Natural killer cell (primary cell): ENCODE results near the gene ATRX. TPM values are rescaled to one million over a fixed set of nuclear protein-coding genes. Genes with fewer than 3 reads are reported as not detected.
"Not testable (repeated sequence)": the region's sequence is repeated elsewhere in the genome, so short reads cannot be mapped to it uniquely, and the experiment has no call there.

Experiments used
- ATAC-seq, 3 donors: fragments of 150-1000 bp in 2 of 3; fragments of 200-7000 bp in 1 of 3; cut with Tn5 transposase; 1 replicate in 1 of 3; 2 replicates in 2 of 3; pipeline ENCODE4 v1.10.0; 2021; ENCODE audit warnings: mild to moderate bottlenecking in 2 of 3, moderate library complexity in 2 of 3
- DNase-seq, 2 donors: peaks; one replicate each; pipeline versions ENCODE4 v3.0.0 to v3.0.0-alpha.2; 2013 to 2021; ENCODE audit warnings: mixed read lengths in 1 of 2
- H3K27ac ChIP-seq: one replicate; pipeline ENCODE4 v1.5.1; 2013; ENCODE audit warnings: mild to moderate bottlenecking, low read length
- H3K27me3 ChIP-seq: one replicate; pipeline ENCODE4 v1.6.1; 2013; ENCODE audit warnings: low read length; ENCODE audit not compliant: control insufficient read depth, insufficient read depth
- H3K36me3 ChIP-seq: one replicate; pipeline ENCODE4 v1.6.1; 2013; ENCODE audit warnings: low read length; ENCODE audit not compliant: control insufficient read depth, insufficient read depth
- H3K4me1 ChIP-seq: one replicate; pipeline ENCODE4 v1.6.1; 2013; ENCODE audit warnings: low read length; ENCODE audit not compliant: control insufficient read depth, insufficient read depth
- H3K4me3 ChIP-seq: one replicate; pipeline ENCODE4 v1.5.1; 2013; ENCODE audit warnings: low read length
- H3K9me3 ChIP-seq: one replicate; pipeline ENCODE4 v1.6.1; 2013; ENCODE audit warnings: low read length; ENCODE audit not compliant: control insufficient read depth, insufficient read depth
- H3K27ac Mint-ChIP-seq, 2 donors: one replicate each; pipeline ENCODE4 v1.8.0; 2022; ENCODE audit warnings: mild to moderate bottlenecking in 2 of 2, mixed read lengths in 2 of 2, moderate library complexity in 1 of 2
- H3K27me3 Mint-ChIP-seq, 2 donors: one replicate each; pipeline ENCODE4 v1.8.0; 2022; ENCODE audit warnings: low read depth in 2 of 2, mixed read lengths in 2 of 2
- H3K36me3 Mint-ChIP-seq: one replicate; pipeline ENCODE4 v1.8.0; 2022; ENCODE audit warnings: mixed read lengths
- H3K4me1 Mint-ChIP-seq, 2 donors: one replicate each; pipeline ENCODE4 v1.8.0; 2022; ENCODE audit warnings: mixed read lengths in 2 of 2
- H3K4me3 Mint-ChIP-seq: one replicate; pipeline ENCODE4 v1.8.0; 2022; ENCODE audit warnings: mild to moderate bottlenecking, moderate library complexity, mixed read lengths
- H3K9me3 Mint-ChIP-seq, 2 donors: one replicate each; pipeline ENCODE4 v1.8.0; 2022; ENCODE audit warnings: mixed read lengths in 2 of 2
- WGBS: methylation state at CpG from one replicate; pipeline ENCODE4 v1.1.7; 2013; ENCODE audit warnings: missing lambda C conversion rate; ENCODE audit not compliant: insufficient coverage; 5-methylcytosine and 5-hydroxymethylcytosine counted together
- intact Hi-C: fragments of 100-400 bp; cut with micrococcal nuclease; formaldehyde crosslinking; loops from one replicate; pipeline ENCODE4 v1.14.2; 2022
- total RNA-seq, 4 donors: library from RNA; stranded (reverse); fragments of 120-200 nt in 1 of 4; gene quantifications; one replicate each; pipeline versions ENCODE4 v1.2.3 to v1.2.4, GENCODE V29; 2013 to 2022
- TF ChIP-seq, protein P1 (sequence below): fragments of 200-600 bp; IDR thresholded peaks from one replicate; pipeline ENCODE4 v1.8.0; 2022; ENCODE audit warnings: antibody characterized with exemption

Gene ATRX
- total RNA-seq, 3 donors from 2014 or later (not counting 1 experiment from before 2014, with no cell fraction given), result 136 to 162 (median 159) TPM

DNA sequence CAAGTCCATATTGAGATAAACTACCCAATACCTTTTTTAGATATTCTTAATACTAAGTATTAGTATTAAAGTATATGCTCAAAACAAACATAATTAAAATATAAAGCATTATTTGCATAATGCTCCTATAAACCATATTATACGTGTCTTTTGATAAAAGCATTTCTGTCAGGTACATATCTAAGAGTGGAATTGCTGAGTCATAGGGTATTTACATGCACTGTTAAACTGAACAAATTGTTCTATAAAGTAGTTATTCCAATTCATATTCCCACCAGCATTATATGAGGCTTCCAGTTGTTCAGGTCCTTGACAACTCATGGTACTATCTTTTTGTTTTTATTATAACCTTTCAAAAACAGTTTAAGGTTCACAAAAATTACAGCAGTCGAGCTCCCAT, 224.6 kb downstream of the ATRX start:
- 100% methylated on average over 1 of the region's 2 CpGs for WGBS
- no peak for DNase-seq
- no peaks in the 10 kb centered on the region for H3K4me1 ChIP-seq
- no peaks in the 10 kb centered on the region for H3K36me3 Mint-ChIP-seq
- no peak overlapping the region for H3K27ac ChIP-seq
- no peaks in the 10 kb centered on the region for H3K27me3 ChIP-seq
- H3K9me3 ChIP-seq, result no peaks in the 10 kb centered on the region
- peaks cover 0 to 2% of the 10 kb centered on the region in 2 donors for H3K9me3 Mint-ChIP-seq
- TF ChIP-seq, protein P1, sequence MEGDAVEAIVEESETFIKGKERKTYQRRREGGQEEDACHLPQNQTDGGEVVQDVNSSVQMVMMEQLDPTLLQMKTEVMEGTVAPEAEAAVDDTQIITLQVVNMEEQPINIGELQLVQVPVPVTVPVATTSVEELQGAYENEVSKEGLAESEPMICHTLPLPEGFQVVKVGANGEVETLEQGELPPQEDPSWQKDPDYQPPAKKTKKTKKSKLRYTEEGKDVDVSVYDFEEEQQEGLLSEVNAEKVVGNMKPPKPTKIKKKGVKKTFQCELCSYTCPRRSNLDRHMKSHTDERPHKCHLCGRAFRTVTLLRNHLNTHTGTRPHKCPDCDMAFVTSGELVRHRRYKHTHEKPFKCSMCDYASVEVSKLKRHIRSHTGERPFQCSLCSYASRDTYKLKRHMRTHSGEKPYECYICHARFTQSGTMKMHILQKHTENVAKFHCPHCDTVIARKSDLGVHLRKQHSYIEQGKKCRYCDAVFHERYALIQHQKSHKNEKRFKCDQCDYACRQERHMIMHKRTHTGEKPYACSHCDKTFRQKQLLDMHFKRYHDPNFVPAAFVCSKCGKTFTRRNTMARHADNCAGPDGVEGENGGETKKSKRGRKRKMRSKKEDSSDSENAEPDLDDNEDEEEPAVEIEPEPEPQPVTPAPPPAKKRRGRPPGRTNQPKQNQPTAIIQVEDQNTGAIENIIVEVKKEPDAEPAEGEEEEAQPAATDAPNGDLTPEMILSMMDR, result no peak
- peaks cover 0 to 12% of the 10 kb centered on the region in 2 donors for H3K4me1 Mint-ChIP-seq
- no peaks in the 10 kb centered on the region for H3K27me3 Mint-ChIP-seq
- intact Hi-C loops, result no loop called here
- H3K36me3 ChIP-seq, result no peaks in the 10 kb centered on the region
- H3K4me3 ChIP-seq, result no peak overlapping the region
- no peak overlapping the region for H3K27ac Mint-ChIP-seq
- no peak for ATAC-seq
- H3K4me3 Mint-ChIP-seq, result no peak overlapping the region

DNA sequence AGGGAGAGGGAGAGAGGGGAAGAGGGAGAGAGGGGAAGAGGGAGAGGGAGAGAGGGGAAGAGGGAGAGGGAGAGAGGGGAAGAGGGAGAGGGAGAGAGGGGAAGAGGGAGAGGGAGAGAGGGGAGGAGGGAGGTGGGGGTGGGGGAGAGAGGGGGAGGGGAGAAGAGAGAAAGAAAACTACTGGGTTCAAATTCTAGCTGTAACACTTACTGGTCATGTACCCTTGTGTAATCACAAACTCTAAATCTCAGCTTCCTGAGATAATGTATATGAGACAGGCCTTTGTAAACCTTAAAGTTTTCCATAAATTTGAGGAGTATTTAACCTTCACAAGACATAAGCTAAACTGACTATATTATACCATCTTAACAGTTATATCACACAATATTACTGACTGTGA, 229.7 kb downstream of the ATRX start:
- no peak overlapping the region for H3K27ac Mint-ChIP-seq
- intact Hi-C loops, result no loop called here
- no peaks in the 10 kb centered on the region for H3K27me3 Mint-ChIP-seq

DNA sequence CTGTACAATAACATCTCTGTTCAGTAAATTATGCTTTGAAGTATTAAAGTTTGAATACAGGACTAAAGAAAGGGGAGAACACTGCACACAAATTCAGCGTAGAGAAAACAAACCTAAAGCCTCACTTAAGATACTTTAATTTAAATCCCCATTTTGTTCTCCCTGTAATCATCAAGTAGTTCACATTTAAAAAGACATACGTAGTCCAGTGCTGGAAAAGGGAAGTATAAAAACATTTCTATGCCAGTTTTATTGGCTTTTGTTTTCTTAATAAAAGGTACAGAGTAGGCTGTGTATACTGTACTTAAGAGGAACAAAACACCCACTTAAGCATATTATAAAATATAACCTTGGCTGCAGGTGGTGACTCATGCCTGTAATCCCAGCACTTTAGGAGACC, 237.3 kb downstream of the ATRX start:
- no CpG with 5 or more reads among the region's 2 CpGs for WGBS
- no peak overlapping the region for H3K4me3 ChIP-seq
- Mint-ChIP-seq H3K27me3 (no peaks in the 10 kb centered on the region), H3K4me1 (peaks cover 0 to 7% of the 10 kb centered on the region in 2 donors), H3K9me3 (no peaks in the 10 kb centered on the region), H3K36me3 (no peaks in the 10 kb centered on the region), H3K27ac (no peak overlapping the region), H3K4me3 (no peak overlapping the region)
- TF ChIP-seq, protein P1, result no peak
- H3K27me3 ChIP-seq, result no peaks in the 10 kb centered on the region
- H3K36me3 ChIP-seq, result no peaks in the 10 kb centered on the region
- DNase-seq (no peak), ATAC-seq (no peak)
- intact Hi-C loops, result no loop called here
- no peak overlapping the region for H3K27ac ChIP-seq
- no peaks in the 10 kb centered on the region for H3K9me3 ChIP-seq
- no peaks in the 10 kb centered on the region for H3K4me1 ChIP-seq

More for the DNA sequence above, 229.7 kb downstream of the ATRX start:
- TF ChIP-seq, protein P1, result no peak
- Histone ChIP-seq H3K4me3 (no peak overlapping the region), H3K27ac (no peak overlapping the region), H3K36me3 (no peaks in the 10 kb centered on the region), H3K4me1 (no peaks in the 10 kb centered on the region), H3K9me3 (no peaks in the 10 kb centered on the region), H3K27me3 (no peaks in the 10 kb centered on the region)
- Mint-ChIP-seq H3K4me1 (peaks cover 0 to 13% of the 10 kb centered on the region in 2 donors), H3K36me3 (no peaks in the 10 kb centered on the region), H3K4me3 (no peak overlapping the region), H3K9me3 (no peaks in the 10 kb centered on the region)
- DNase-seq, result no peak
- no peak for ATAC-seq

DNA sequence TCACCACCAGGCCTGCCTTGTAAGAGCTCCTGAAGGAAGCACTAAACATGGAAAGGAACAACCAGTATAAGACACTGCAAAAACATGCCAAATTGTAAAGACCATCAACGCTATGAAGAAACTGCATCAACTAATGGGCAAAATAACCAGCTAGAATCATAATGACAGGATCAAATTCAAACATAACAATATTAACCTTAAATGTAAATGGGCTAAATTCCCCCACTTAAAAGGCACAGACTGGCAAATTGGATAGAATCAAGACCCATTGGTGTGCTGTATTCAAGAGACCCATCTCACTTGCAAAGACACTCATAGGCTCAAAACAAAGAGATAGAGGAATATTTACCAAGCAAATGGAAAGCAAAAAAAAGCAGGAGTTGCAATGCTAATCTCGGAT, 246.2 kb downstream of the ATRX start:
- H3K4me3 Mint-ChIP-seq, H3K4me1 ChIP-seq, intact Hi-C loops, H3K27me3 ChIP-seq, H3K9me3 ChIP-seq, ATAC-seq, H3K4me3 ChIP-seq, H3K36me3 ChIP-seq, H3K27me3 Mint-ChIP-seq, DNase-seq, H3K36me3 Mint-ChIP-seq, H3K27ac Mint-ChIP-seq, H3K27ac ChIP-seq, H3K9me3 Mint-ChIP-seq: not testable (repeated sequence)
- peaks cover 0 to 13% of the 10 kb centered on the region in 2 donors for H3K4me1 Mint-ChIP-seq
- WGBS, result no CpG with 5 or more reads among the region's 2 CpGs

DNA sequence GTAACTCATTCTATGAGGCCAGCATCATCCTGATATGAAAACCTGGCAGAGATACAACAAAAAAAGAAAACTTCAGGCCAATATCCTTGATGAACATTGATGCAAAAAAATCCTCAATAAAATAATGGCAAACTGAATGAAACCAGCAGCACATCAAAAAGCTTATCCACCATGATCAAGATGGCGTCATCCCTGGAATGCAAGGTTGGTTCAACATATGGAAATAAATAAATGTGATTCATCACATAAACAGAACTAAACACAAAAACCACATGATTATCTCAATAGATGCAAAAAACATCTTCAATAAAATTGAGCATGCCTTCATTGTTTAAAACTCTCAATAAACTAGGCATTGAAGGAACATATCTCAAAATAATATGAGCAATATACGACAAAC, 254.8 kb downstream of the ATRX start:
- H3K4me3 ChIP-seq, H3K27me3 ChIP-seq, H3K9me3 ChIP-seq, ATAC-seq, H3K27me3 Mint-ChIP-seq, H3K27ac Mint-ChIP-seq, H3K4me3 Mint-ChIP-seq, H3K27ac ChIP-seq, DNase-seq, H3K9me3 Mint-ChIP-seq, intact Hi-C loops, H3K4me1 ChIP-seq, H3K36me3 Mint-ChIP-seq, H3K36me3 ChIP-seq: not testable (repeated sequence)
- H3K4me1 Mint-ChIP-seq, result peaks cover 0 to 24% of the 10 kb centered on the region in 2 donors
- WGBS, result no CpG with 5 or more reads among the region's 2 CpGs
